Measurements from ENCODE around the gene TBC1D9B.
"Not testable (repeated sequence)": the region's sequence is repeated elsewhere in the genome, so short reads cannot be mapped to it uniquely, and the experiment has no call there.

Gene TBC1D9B

GRCh38 chr5:179883163-179883562 lies 24.5 kb downstream of the TBC1D9B start:
- DNase-seq = no peak

- no peak for DNase-seq
Observed at GRCh38 chr5:179882338-179882737, 25.4 kb downstream of the TBC1D9B start.

GRCh38 chr5:179880848-179881590 lies 26.7 kb downstream of the TBC1D9B start:
- DNase-seq = no peak

GRCh38 chr5:179880066-179880650 lies 27.5 kb downstream of the TBC1D9B start:
- no peak for DNase-seq

GRCh38 chr5:179879690-179880010 lies 28.0 kb downstream of the TBC1D9B start:
- no peak for DNase-seq

- DNase-seq = no peak
Observed at GRCh38 chr5:179879003-179879689, 28.6 kb downstream of the TBC1D9B start.

GRCh38 chr5:179878222-179879002 lies 29.3 kb downstream of the TBC1D9B start:
- no peak for DNase-seq

- no peak for DNase-seq
Observed at GRCh38 chr5:179876610-179876952, 31.1 kb downstream of the TBC1D9B start.

GRCh38 chr5:179875741-179876609 lies 31.7 kb downstream of the TBC1D9B start:
- no peak for DNase-seq

GRCh38 chr5:179874536-179875292 lies 33.0 kb downstream of the TBC1D9B start:
- DNase-seq = no peak

GRCh38 chr5:179874136-179874535 lies 33.6 kb downstream of the TBC1D9B start:
- no peak for DNase-seq

- DNase-seq = no peak
Observed at GRCh38 chr5:179873588-179874110, 34.0 kb downstream of the TBC1D9B start.

GRCh38 chr5:179872828-179873575 lies 34.7 kb downstream of the TBC1D9B start:
- no peak for DNase-seq

GRCh38 chr5:179872055-179872827 lies 35.5 kb downstream of the TBC1D9B start:
- no peak for DNase-seq

- DNase-seq = not testable (repeated sequence)
Observed at GRCh38 chr5:179871533-179871932, 36.2 kb downstream of the TBC1D9B start.

- no peak for DNase-seq
Observed at GRCh38 chr5:179870952-179871351, 36.7 kb downstream of the TBC1D9B start.

GRCh38 chr5:179870403-179870903 lies 37.2 kb downstream of the TBC1D9B start:
- DNase-seq = no peak

GRCh38 chr5:179869641-179870402 lies 37.9 kb downstream of the TBC1D9B start:
- DNase-seq = no peak

- no peak for DNase-seq
Observed at GRCh38 chr5:179869101-179869500, 38.6 kb downstream of the TBC1D9B start.

Data from activated CD4-positive, alpha-beta T cell treated with anti-CD3 and anti-CD28 coated beads, Interleukin-2, amount 50 U/mL, for 48 hours (primary cell).